GM18499 (cell line): Measurements from ENCODE around the gene NEDD4L.

Experiments used
- ATAC-seq: cut with Tn5 transposase; IDR thresholded peaks from one replicate; pipeline ENCODE4 v1.9.1; 2021; ENCODE audit warnings: moderate number of reproducible peaks; ENCODE audit not compliant: insufficient read depth, unreplicated experiment

Gene NEDD4L

GRCh38 chr18:58323866-58324762 lies 280.1 kb downstream of the NEDD4L start:
- no peak for ATAC-seq

- ATAC-seq, result no peak
Observed at GRCh38 chr18:58324824-58325480, 280.9 kb downstream of the NEDD4L start.

GRCh38 chr18:58325494-58325893 lies 281.5 kb downstream of the NEDD4L start:
- ATAC-seq, result no peak

GRCh38 chr18:58334061-58334460 lies 290.0 kb downstream of the NEDD4L start:
- ATAC-seq, result no peak

GRCh38 chr18:58335223-58335622 lies 291.2 kb downstream of the NEDD4L start:
- ATAC-seq, result no peak

GRCh38 chr18:58335821-58336220 lies 291.8 kb downstream of the NEDD4L start:
- ATAC-seq, result no peak

GRCh38 chr18:58336605-58337004 lies 292.6 kb downstream of the NEDD4L start:
- ATAC-seq, result no peak

- no peak for ATAC-seq
Observed at GRCh38 chr18:58337285-58337684, 293.3 kb downstream of the NEDD4L start.

GRCh38 chr18:58337686-58338085 lies 293.7 kb downstream of the NEDD4L start:
- no peak for ATAC-seq

GRCh38 chr18:58338141-58338540 lies 294.1 kb downstream of the NEDD4L start:
- ATAC-seq, result no peak

- no peak for ATAC-seq
Observed at GRCh38 chr18:58338961-58339592, 295.1 kb downstream of the NEDD4L start.

- no peak for ATAC-seq
Observed at GRCh38 chr18:58339890-58340289, 295.9 kb downstream of the NEDD4L start.

GRCh38 chr18:58341916-58342315 lies 297.9 kb downstream of the NEDD4L start:
- no peak for ATAC-seq

GRCh38 chr18:58344080-58344670 lies 300.1 kb downstream of the NEDD4L start:
- ATAC-seq, result no peak

- no peak for ATAC-seq
Observed at GRCh38 chr18:58344861-58345463, 300.9 kb downstream of the NEDD4L start.

- ATAC-seq, result no peak
Observed at GRCh38 chr18:58345875-58346274, 301.8 kb downstream of the NEDD4L start.

- ATAC-seq, result no peak
Observed at GRCh38 chr18:58347135-58347534, 303.1 kb downstream of the NEDD4L start.

GRCh38 chr18:58348517-58348916 lies 304.5 kb downstream of the NEDD4L start:
- no peak for ATAC-seq

- no peak for ATAC-seq
Observed at GRCh38 chr18:58348951-58349350, 304.9 kb downstream of the NEDD4L start.

- no peak for ATAC-seq
Observed at GRCh38 chr18:58349650-58350049, 305.6 kb downstream of the NEDD4L start.
